DOHH2 (cell line): Measurements from ENCODE around the gene PIP4K2A.

ENCODE experiments used
- EZH2phosphoT487 ChIP-seq: fragments of 200-600 bp; sonication (generic); IDR thresholded peaks from 2 replicates; pipeline ENCODE4 v1.6.1; 2017; ENCODE audit warnings: borderline replicate concordance, mild to moderate bottlenecking, antibody characterized with exemption, low read length, moderate library complexity, mixed read lengths
- TF ChIP-seq, protein P1 (sequence below): fragments of 200-600 bp; sonication (generic); IDR thresholded peaks from one replicate; pipeline ENCODE4 v1.5.1; 2014; ENCODE audit warnings: antibody characterized with exemption, mild to moderate bottlenecking, low read depth, low read length; ENCODE audit not compliant: poor library complexity, severe bottlenecking

DNA sequence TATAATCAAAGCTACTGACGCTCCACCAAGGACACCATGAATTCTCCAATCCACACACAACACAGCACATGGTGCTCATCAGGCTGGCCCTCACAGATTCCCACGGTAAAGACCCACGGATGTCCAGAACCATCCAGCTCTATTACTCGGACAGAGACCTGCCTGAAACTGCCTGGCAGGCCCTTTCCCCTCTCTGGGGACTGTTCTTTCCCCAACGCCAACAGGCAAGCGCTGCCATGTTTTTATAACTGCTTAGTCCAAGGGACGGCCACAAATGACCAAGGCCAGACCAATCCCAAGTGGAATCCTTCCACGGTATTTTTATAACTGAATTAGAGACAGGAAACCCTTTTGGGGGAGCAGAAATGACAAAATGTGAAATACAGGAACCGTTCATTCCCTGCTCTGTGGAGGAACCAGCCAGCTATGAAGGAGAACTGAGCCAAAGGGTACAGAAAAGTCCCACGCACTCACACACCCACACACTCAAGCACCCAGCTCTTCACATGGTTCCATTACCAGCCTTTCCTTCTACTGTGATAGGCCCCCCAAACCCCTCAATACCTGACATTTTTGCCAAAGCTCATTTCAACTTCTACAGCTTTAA, 4.1 kb downstream of the PIP4K2A start:
- TF ChIP-seq, protein P1, sequence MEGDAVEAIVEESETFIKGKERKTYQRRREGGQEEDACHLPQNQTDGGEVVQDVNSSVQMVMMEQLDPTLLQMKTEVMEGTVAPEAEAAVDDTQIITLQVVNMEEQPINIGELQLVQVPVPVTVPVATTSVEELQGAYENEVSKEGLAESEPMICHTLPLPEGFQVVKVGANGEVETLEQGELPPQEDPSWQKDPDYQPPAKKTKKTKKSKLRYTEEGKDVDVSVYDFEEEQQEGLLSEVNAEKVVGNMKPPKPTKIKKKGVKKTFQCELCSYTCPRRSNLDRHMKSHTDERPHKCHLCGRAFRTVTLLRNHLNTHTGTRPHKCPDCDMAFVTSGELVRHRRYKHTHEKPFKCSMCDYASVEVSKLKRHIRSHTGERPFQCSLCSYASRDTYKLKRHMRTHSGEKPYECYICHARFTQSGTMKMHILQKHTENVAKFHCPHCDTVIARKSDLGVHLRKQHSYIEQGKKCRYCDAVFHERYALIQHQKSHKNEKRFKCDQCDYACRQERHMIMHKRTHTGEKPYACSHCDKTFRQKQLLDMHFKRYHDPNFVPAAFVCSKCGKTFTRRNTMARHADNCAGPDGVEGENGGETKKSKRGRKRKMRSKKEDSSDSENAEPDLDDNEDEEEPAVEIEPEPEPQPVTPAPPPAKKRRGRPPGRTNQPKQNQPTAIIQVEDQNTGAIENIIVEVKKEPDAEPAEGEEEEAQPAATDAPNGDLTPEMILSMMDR, result no peak
- no peak for TF ChIP-seq EZH2phosphoT487
